ENCODE measurements around the gene PPP1R14B. TPM values are rescaled to one million over a fixed set of nuclear protein-coding genes. Genes with fewer than 3 reads are reported as not detected.

Gene PPP1R14B
- total RNA-seq, 4 donors from 2014 or later = 178 to 230 (median 203) TPM

DNA sequence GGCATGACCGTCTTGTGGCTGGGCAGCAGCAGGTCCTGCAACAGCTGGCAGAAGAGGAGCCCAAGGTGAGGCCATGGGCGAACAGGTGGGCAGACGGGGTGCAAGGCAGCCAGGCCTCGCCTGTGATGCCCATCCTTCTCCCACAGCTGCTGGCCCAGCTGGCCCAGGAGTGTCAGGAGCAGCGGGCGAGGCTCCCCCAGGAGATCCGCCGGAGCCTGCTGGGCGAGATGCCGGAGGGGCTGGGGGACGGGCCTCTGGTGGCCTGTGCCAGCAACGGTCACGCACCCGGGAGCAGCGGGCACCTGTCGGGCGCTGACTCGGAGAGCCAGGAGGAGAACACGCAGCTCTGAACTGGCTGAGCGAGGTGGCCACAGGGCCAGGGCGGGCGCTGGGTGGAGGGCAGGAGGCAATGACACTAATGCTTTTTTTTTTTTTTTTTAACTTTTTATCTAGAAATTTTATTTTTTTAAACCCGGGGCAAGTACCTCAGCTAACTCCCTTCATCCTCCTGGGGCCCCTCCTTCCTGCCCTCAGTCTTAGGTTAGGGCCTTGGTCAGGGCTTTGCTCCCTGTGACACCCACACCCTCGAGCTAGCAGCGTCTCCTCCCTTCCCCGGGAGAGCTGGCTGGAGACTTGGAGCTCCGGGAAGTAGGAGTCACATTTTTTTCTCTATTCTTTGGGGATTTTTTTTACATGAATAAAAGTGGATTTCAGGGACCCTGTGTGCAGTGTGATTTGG lies 20.6 kb upstream of the PPP1R14B start:
- intact Hi-C loops (cut with DNase I; ENCODE audit: low total_unique reads) = no loop called here
- H3K4me3 ChIP-seq (ENCODE audit: low read depth, poor library complexity, severe bottlenecking) = no peak overlapping the region
- DNase-seq (ENCODE audit: low spot score in 2 of 2) = no peak
- WGBS, 2 donors = 42 to 55% methylated on average over 16 to 27 of the region's 27 CpGs
- TF ChIP-seq POLR2A (IDR thresholded peaks at IDR 0.05) = no peak
- TF ChIP-seq, protein P1, sequence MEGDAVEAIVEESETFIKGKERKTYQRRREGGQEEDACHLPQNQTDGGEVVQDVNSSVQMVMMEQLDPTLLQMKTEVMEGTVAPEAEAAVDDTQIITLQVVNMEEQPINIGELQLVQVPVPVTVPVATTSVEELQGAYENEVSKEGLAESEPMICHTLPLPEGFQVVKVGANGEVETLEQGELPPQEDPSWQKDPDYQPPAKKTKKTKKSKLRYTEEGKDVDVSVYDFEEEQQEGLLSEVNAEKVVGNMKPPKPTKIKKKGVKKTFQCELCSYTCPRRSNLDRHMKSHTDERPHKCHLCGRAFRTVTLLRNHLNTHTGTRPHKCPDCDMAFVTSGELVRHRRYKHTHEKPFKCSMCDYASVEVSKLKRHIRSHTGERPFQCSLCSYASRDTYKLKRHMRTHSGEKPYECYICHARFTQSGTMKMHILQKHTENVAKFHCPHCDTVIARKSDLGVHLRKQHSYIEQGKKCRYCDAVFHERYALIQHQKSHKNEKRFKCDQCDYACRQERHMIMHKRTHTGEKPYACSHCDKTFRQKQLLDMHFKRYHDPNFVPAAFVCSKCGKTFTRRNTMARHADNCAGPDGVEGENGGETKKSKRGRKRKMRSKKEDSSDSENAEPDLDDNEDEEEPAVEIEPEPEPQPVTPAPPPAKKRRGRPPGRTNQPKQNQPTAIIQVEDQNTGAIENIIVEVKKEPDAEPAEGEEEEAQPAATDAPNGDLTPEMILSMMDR (IDR thresholded peaks at IDR 0.05) = no peak

DNA sequence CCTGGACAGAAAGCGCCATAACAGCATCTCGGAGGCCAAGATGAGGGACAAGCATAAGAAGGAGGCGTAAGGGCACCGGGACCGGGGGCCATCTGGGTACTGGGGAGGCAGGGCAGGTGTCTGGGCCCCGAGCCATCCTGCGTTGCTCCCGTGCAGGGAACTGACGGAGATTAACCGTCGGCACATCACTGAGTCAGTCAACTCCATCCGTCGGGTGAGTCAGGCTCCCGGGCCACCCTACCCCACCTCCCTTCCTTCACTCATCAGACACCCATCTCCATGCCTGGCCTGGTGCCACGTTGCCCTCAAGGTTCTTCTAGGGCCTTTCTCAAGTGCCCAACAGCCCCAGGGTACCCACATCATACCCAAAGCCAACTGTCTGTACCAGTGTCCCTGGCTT lies 19.6 kb upstream of the PPP1R14B start:
- TF ChIP-seq, protein P1 (IDR thresholded peaks at IDR 0.05) = no peak
- TF ChIP-seq POLR2A (IDR thresholded peaks at IDR 0.05) = no peak
- H3K4me3 ChIP-seq (ENCODE audit: low read depth, poor library complexity, severe bottlenecking) = no peak overlapping the region
- intact Hi-C loops (cut with DNase I; ENCODE audit: low total_unique reads) = no loop called here
- DNase-seq (ENCODE audit: low spot score in 2 of 2) = no peak
- 86 to 88% methylated on average over 15 of the region's 15 CpGs for WGBS, 2 donors

DNA sequence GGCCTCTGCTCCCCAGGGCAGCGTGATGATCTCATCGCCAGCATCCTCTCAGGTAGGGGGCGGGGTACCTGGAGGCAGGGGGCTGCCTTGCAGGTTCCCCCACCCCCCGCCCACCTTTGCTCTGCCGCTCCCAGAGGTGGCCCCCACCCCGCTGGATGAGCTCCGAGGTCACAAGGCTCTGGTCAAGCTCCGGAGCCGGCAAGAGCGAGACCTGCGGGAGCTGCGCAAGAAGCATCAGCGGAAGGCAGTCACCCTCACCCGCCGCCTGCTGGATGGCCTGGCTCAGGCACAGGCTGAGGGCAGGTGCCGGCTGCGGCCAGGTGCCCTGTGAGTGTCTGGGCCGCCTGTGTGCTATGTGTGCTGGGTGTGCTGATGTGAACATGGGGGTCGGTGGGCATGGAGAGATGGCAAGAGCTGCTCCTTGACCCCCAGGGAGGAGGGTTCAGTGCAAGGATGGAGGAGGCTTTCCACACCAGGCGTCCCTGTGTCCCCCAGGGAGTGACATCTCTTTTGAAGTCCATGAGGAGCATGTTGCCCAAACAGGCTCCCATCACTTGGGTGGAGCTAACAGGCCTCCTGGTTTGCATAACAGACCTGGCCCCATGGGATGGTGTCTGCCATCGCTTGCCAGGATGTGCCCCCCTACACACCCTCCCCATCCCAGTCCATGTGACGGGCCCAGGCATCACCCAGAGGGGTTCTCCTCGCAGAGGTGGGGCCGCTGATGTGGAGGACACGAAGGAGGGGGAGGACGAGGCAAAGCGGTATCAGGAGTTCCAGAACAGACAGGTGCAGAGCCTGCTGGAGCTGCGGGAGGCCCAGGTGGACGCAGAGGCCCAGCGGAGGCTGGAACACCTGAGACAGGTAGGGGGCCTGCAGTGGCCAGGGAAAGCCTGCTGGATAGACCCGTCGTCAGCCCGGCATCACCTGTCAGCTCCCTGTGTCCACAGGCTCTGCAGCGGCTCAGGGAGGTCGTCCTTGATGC lies 18.7 kb upstream of the PPP1R14B start:
- no peak overlapping the region for H3K4me3 ChIP-seq (ENCODE audit: low read depth, poor library complexity, severe bottlenecking)
- DNase-seq (ENCODE audit: low spot score in 2 of 2) = no peak
- 94 to 96% methylated on average over 30 to 34 of the region's 35 CpGs for WGBS, 2 donors
- intact Hi-C loops (cut with DNase I; ENCODE audit: low total_unique reads) = no loop called here
- no peak for TF ChIP-seq POLR2A (IDR thresholded peaks at IDR 0.05)
- TF ChIP-seq, protein P1 (IDR thresholded peaks at IDR 0.05) = no peak

DNA sequence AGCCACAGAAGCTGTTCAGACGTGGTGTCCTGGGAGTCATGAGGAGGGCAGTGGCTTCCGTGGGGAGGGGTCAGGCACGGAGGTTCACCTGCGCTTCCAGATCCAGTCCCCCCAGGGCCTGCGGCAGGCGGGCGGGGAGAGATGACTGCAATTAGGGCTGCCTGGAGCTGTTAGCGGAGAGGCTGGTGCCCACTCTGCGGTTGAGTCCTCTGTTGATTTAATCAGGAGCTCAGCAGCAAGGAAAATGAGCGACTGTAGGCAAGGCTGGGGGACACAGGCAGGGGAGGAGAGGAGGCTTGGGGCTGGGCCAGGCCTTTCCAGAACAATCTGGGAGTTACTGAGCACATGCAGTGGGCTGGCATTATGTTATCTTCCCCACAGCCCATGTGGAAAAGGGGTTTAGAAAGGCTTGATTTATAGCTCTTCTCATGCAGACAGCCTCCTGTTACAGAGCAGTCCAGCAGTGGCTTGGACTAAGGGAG lies 17.7 kb upstream of the PPP1R14B start:
- WGBS, 2 donors = 75 to 84% methylated on average over 10 of the region's 10 CpGs
- intact Hi-C loops (cut with DNase I; ENCODE audit: low total_unique reads) = no loop called here
- TF ChIP-seq, protein P1 (IDR thresholded peaks at IDR 0.05) = no peak
- no peak for TF ChIP-seq POLR2A (IDR thresholded peaks at IDR 0.05)
- no peak overlapping the region for H3K4me3 ChIP-seq (ENCODE audit: low read depth, poor library complexity, severe bottlenecking)
- no peak for DNase-seq (ENCODE audit: low spot score in 2 of 2)

DNA sequence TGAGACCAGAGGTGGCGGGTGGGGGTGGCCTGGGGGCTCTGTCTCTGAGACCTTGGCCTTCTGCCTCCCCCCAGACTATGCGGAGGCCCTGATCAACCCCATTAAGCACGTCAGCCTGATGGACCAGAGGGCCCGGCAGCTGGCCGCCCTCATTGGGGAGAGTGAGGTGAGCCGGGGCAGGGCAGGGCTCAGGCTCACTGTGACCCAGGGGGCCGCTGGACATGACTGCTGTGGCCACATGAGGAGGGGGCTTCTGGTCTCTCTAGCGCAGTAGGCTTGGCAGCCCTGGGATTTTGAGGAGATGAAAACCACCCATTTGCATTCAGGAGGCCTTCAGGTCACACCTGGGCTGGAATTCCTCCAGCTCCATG lies 17.2 kb upstream of the PPP1R14B start:
- no peak for DNase-seq (ENCODE audit: low spot score in 2 of 2)
- TF ChIP-seq, protein P1 (IDR thresholded peaks at IDR 0.05) = no peak
- no peak for TF ChIP-seq POLR2A (IDR thresholded peaks at IDR 0.05)
- H3K4me3 ChIP-seq (ENCODE audit: low read depth, poor library complexity, severe bottlenecking) = no peak overlapping the region
- 91 to 95% methylated on average over 4 to 8 of the region's 8 CpGs for WGBS, 2 donors
- intact Hi-C loops (cut with DNase I; ENCODE audit: low total_unique reads) = no loop called here

Data from lower leg skin (tissue), 4 donors.